Gastrocnemius medialis (tissue), 4 donors: ENCODE measurements around the gene TNNT1. TPM values are rescaled to one million over a fixed set of nuclear protein-coding genes. Genes with fewer than 3 reads are reported as not detected.

ENCODE experiments used
- ATAC-seq, 2 donors: fragments of 150-250 bp; one replicate each; pipeline ENCODE4 v1.9.1; 2016
- DNase-seq, 2 donors: peaks; one replicate each; pipeline ENCODE4 v3.0.0-alpha.2; 2019
- H3K27ac ChIP-seq, 4 donors: fragments of 200-600 bp; sonication (generic); 1 replicate in 1 of 4; 2 replicates in 3 of 4; pipeline ENCODE4 v1.5.1; 2016 to 2018; ENCODE audit warnings: mild to moderate bottlenecking in 2 of 4, moderate library complexity in 1 of 4
- H3K27me3 ChIP-seq, 3 donors: fragments of 200-600 bp; sonication (generic) in 2 of 3; 1 replicate in 1 of 3; 2 replicates in 2 of 3; pipeline versions ENCODE4 v1.5.1 to v1.6.0; 2016 to 2019; ENCODE audit warnings: mild to moderate bottlenecking in 1 of 3, moderate library complexity in 1 of 3
- H3K36me3 ChIP-seq, 2 donors: fragments of 200-600 bp; sonication (generic) in 1 of 2; one replicate each; pipeline ENCODE4 v1.5.1; 2017 to 2018
- H3K4me1 ChIP-seq, 2 donors: fragments of 200-600 bp; sonication (generic) in 1 of 2; one replicate each; pipeline ENCODE4 v1.5.1; 2016 to 2017; ENCODE audit warnings: mild to moderate bottlenecking in 2 of 2
- H3K4me3 ChIP-seq, 4 donors: fragments of 200-600 bp; sonication (generic) in 3 of 4; 1 replicate in 1 of 4; 2 replicates in 3 of 4; pipeline ENCODE4 v1.5.1; 2016 to 2019; ENCODE audit warnings: mild to moderate bottlenecking in 2 of 4
- H3K9me3 ChIP-seq, 3 donors: fragments of 200-600 bp; sonication (generic) in 2 of 3; 1 replicate in 1 of 3; 2 replicates in 2 of 3; pipeline ENCODE4 v1.5.1; 2016 to 2019
- CTCF ChIP-seq, 5 experiments: fragments of 450-650 bp in 3 of 5; fragments of 200-600 bp in 2 of 5; sonication (generic) in 2 of 5; IDR thresholded peaks in 4 of 5; conservative IDR thresholded peaks in 1 of 5; 1 replicate in 4 of 5; 2 replicates in 1 of 5; pipeline ENCODE4 v1.5.1; 2016 to 2019; ENCODE audit warnings: antibody characterized with exemption in 5 of 5, mild to moderate bottlenecking in 3 of 5, moderate library complexity in 3 of 5
- POLR2A ChIP-seq, 2 donors: fragments of 450-650 bp; IDR thresholded peaks; one replicate each; pipeline ENCODE4 v1.6.1; 2017; ENCODE audit warnings: antibody characterized with exemption in 2 of 2, mild to moderate bottlenecking in 2 of 2, moderate library complexity in 2 of 2
- in situ Hi-C, 4 donors: fragments of 200-750 bp; cut with MboI; loops; one replicate each; pipeline versions ENCODE4 v1.15.0 to v1.8.0; 2017; ENCODE audit warnings: low sequenced_read_pairs in 4 of 4
- intact Hi-C: fragments of 100-400 bp; cut with DNase I; formaldehyde crosslinking; loops from one replicate; pipeline ENCODE4 v1.15.1; 2023; ENCODE audit warnings: low total_unique reads
- total RNA-seq, 4 donors: library from RNA; depleted of rRNA; stranded (reverse); fragments of >200 nt; gene quantifications; one replicate each; pipeline versions ENCODE4 v1.1.0 to v1.2.3, GENCODE V29; 2016

Gene TNNT1
- total RNA-seq, 4 donors from 2014 or later: 2,342 to 9,166 (median 6,627) TPM

GRCh38 chr19:55092423-55093318 is 56.3 kb downstream of the TNNT1 start:
- ATAC-seq: no peak
- peaks cover 7% of the 10 kb centered on the region in 2 donors for H3K4me1 ChIP-seq
- peaks cover 0 to 37% of the 10 kb centered on the region in 2 donors for H3K36me3 ChIP-seq
- DNase-seq: no peak
- peaks cover 4 to 7% (median 4%) of the 10 kb centered on the region in 3 donors for H3K27me3 ChIP-seq
- no peaks in the 10 kb centered on the region for H3K9me3 ChIP-seq
- in situ Hi-C loops (no loop called here), intact Hi-C loops (no loop called here)
- TF ChIP-seq POLR2A (IDR thresholded peaks at IDR 0.05) (no peak), CTCF (IDR thresholded peaks at IDR 0.05 in 4 of 5, conservative IDR thresholded peaks at IDR 0.05 in 1 of 5) (no peak)
- no peak overlapping the region for H3K27ac ChIP-seq
- H3K4me3 ChIP-seq: no peak overlapping the region

DNA sequence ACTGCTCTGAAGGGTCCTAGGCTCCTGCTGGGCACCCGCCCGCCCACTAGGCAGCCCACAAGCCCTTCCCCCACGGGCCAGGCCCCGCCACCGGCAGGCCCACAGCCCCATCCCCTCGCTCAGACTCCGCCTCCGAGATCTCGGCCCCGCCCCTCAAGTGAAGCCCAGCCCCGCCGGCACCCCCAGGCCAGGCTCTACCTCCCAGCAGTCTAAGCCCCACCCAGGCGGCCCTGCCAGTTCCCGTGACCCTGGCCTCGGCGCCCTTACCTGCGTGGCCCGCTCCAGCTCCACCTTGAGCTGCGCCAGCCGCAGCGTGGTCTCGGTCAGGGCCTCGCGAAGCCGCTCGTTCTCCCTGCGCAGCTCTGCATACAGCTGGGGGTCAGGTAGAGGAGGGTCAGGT is 57.1 kb downstream of the TNNT1 start:
- H3K9me3 ChIP-seq: no peaks in the 10 kb centered on the region
- peaks cover 0 to 37% of the 10 kb centered on the region in 2 donors for H3K36me3 ChIP-seq
- H3K27ac ChIP-seq: peak overlapping the region in 1 of 4 donors; percentile 6
- peaks cover 11 to 15% of the 10 kb centered on the region in 2 donors for H3K4me1 ChIP-seq
- TF ChIP-seq CTCF (IDR thresholded peaks at IDR 0.05 in 4 of 5, conservative IDR thresholded peaks at IDR 0.05 in 1 of 5) (no peak), POLR2A (IDR thresholded peaks at IDR 0.05) (no peak)
- intact Hi-C loops: no loop called here
- in situ Hi-C loops: no loop called here
- ATAC-seq (no peak), DNase-seq (no peak)
- H3K27me3 ChIP-seq: peaks cover 4 to 10% (median 8%) of the 10 kb centered on the region in 3 donors
- no peak overlapping the region for H3K4me3 ChIP-seq

GRCh38 chr19:55091126-55091910 is 57.7 kb downstream of the TNNT1 start:
- ATAC-seq: no peak
- Histone ChIP-seq H3K36me3 (peaks cover 0 to 37% of the 10 kb centered on the region in 2 donors), H3K27me3 (peaks cover 10 to 13% (median 13%) of the 10 kb centered on the region in 3 donors), H3K27ac (peak overlapping the region in 1 of 4 donors; percentile 6), H3K4me3 (no peak overlapping the region), H3K9me3 (no peaks in the 10 kb centered on the region), H3K4me1 (peaks cover 13 to 21% of the 10 kb centered on the region in 2 donors)
- no peak for DNase-seq
- TF ChIP-seq POLR2A (IDR thresholded peaks at IDR 0.05): no peak
- intact Hi-C loops: no loop called here
- in situ Hi-C loops: no loop called here

DNA sequence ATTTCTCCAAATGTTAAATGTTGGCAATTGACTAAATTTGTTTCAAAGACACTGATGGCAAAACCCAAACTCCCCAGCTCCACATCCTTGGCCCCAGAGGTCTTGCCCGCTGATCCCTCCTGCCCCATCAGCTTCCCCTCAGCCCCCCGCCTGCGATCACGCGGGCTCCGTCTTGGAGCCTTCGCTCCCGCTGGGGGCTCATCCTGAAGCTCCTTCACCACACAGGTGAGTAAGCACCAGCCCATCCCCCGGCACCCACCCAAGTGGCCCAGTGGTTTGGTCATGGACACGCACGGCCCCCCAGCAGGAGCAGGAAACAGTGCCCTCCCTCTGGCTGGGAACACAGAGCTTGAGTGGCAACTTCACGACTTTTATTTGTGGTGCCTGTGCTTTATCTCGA is 58.4 kb downstream of the TNNT1 start:
- Histone ChIP-seq H3K4me1 (peaks cover 13 to 24% of the 10 kb centered on the region in 2 donors), H3K9me3 (no peaks in the 10 kb centered on the region), H3K36me3 (peaks cover 0 to 37% of the 10 kb centered on the region in 2 donors), H3K27me3 (peaks cover 18 to 21% (median 20%) of the 10 kb centered on the region in 3 donors), H3K4me3 (no peak overlapping the region), H3K27ac (no peak overlapping the region)
- intact Hi-C loops (no loop called here), in situ Hi-C loops (no loop called here)
- no peak for DNase-seq
- TF ChIP-seq POLR2A (IDR thresholded peaks at IDR 0.05): no peak
- ATAC-seq: no peak

DNA sequence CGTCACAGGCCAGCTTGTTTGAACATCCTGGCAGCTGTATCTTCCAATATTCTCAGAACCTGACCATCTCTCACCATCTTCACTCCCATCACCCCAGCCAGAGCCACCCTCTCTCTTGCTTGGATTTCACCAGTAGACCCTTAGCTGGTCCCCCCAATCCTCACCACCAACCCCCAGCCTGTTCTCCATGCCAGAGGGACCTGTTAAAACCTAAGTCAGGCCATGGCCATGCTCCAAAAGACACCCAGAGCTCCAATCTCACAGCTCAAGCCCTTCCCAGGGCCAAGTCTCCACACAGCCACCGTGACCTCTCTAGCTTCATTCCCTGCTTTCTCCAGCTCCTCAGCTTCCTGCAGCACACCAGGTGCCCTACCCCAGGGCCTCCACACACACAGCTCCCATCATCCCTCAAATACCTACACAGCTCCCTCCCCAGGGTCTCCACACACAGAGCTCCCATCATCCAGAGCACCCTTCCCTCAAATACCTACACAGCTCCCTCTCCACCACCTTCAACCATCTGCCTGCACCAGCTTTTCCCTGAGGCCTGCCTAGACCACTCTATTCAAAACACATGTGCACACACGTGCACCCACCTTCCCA is 59.6 kb downstream of the TNNT1 start:
- no peak overlapping the region for H3K4me3 ChIP-seq
- in situ Hi-C loops (loop anchor here in 1 of 4 donors (10.0 kb wide), 1 partner anchor 75 kb away; the partner anchor contains the start of gene DNAAF3), intact Hi-C loops (loop anchor here (2.0 kb wide), 1 partner anchor 27 kb away; the partner anchor contains the start of gene PPP1R12C)
- ATAC-seq (no peak), DNase-seq (no peak)
- peaks cover 0 to 27% of the 10 kb centered on the region in 2 donors for H3K36me3 ChIP-seq
- no peak for TF ChIP-seq CTCF (IDR thresholded peaks at IDR 0.05 in 4 of 5, conservative IDR thresholded peaks at IDR 0.05 in 1 of 5)
- TF ChIP-seq POLR2A (IDR thresholded peaks at IDR 0.05): no peak
- no peaks in the 10 kb centered on the region for H3K9me3 ChIP-seq
- H3K27me3 ChIP-seq: peaks cover 29 to 32% (median 32%) of the 10 kb centered on the region in 3 donors
- no peak overlapping the region for H3K27ac ChIP-seq
- peaks cover 13 to 24% of the 10 kb centered on the region in 2 donors for H3K4me1 ChIP-seq
